Body of pancreas (tissue), 4 donors: ENCODE measurements around the gene PABPN1. TPM values are rescaled to one million over a fixed set of nuclear protein-coding genes. Genes with fewer than 3 reads are reported as not detected.

Experiments
- ATAC-seq: fragments of 150-250 bp; one replicate; pipeline ENCODE4 v1.9.1; 2016
- DNase-seq, 4 donors: peaks; one replicate each; pipeline ENCODE4 v3.0.0-alpha.2; 2019
- H3K27ac ChIP-seq, 4 donors: fragments of 200-600 bp; sonication (generic); 1 replicate in 3 of 4; 2 replicates in 1 of 4; pipeline versions ENCODE4 v1.5.1 to v1.6.1; 2016 to 2019; ENCODE audit warnings: mild to moderate bottlenecking in 1 of 4, mixed read lengths in 1 of 4, moderate library complexity in 1 of 4
- H3K27me3 ChIP-seq, 2 donors: fragments of 200-600 bp; sonication (generic); one replicate each; pipeline ENCODE4 v1.6.0; 2016; ENCODE audit warnings: mild to moderate bottlenecking in 1 of 2
- H3K36me3 ChIP-seq, 2 donors: fragments of 200-600 bp; sonication (generic); replicated peaks in 1 of 2; 2 replicates each; pipeline ENCODE4 v1.5.1; 2016; ENCODE audit warnings: low read depth in 2 of 2; ENCODE audit not compliant: insufficient read depth in 1 of 2
- H3K4me1 ChIP-seq: fragments of 200-600 bp; sonication (generic); one replicate; pipeline ENCODE4 v1.6.0; 2016
- H3K4me3 ChIP-seq, 2 donors: fragments of 200-600 bp; sonication (generic); 1 replicate in 1 of 2; 2 replicates in 1 of 2; pipeline ENCODE4 v1.5.1; 2016 to 2019
- H3K9me3 ChIP-seq, 3 donors: fragments of 200-600 bp; sonication (generic); 1 replicate in 2 of 3; 2 replicates in 1 of 3; pipeline ENCODE4 v1.5.1; 2016
- POLR2A ChIP-seq, 3 donors: fragments of 450-650 bp; IDR thresholded peaks; one replicate each; pipeline ENCODE4 v1.6.1; 2016; ENCODE audit warnings: antibody characterized with exemption in 3 of 3, mild to moderate bottlenecking in 2 of 3
- WGBS, 2 donors: methylation state at CpG; one replicate each; pipeline ENCODE4 v1.1.5; 2017; 5-methylcytosine and 5-hydroxymethylcytosine counted together
- intact Hi-C: fragments of 100-400 bp; cut with DNase I; formaldehyde crosslinking; loops from one replicate; pipeline ENCODE4 v1.15.1; 2023
- total RNA-seq, 2 donors: library from RNA; depleted of rRNA; stranded (reverse); fragments of >200 nt; gene quantifications; one replicate each; pipeline ENCODE4 v1.1.0, GENCODE V29; 2016
- TF ChIP-seq, protein P1 (sequence below), 7 experiments: fragments of 450-650 bp in 4 of 7; fragments of 200-600 bp in 3 of 7; sonication (generic) in 3 of 7; IDR thresholded peaks; one replicate each; pipeline ENCODE4 v1.5.1; 2016 to 2019; ENCODE audit warnings: antibody characterized with exemption in 7 of 7

The PABPN1 gene
- total RNA-seq, 2 donors from 2014 or later, result 28.8 to 46.8 TPM

GRCh38 chr14:23284654-23285529, 36.4 kb upstream of the PABPN1 start:
- TF ChIP-seq, protein P1, sequence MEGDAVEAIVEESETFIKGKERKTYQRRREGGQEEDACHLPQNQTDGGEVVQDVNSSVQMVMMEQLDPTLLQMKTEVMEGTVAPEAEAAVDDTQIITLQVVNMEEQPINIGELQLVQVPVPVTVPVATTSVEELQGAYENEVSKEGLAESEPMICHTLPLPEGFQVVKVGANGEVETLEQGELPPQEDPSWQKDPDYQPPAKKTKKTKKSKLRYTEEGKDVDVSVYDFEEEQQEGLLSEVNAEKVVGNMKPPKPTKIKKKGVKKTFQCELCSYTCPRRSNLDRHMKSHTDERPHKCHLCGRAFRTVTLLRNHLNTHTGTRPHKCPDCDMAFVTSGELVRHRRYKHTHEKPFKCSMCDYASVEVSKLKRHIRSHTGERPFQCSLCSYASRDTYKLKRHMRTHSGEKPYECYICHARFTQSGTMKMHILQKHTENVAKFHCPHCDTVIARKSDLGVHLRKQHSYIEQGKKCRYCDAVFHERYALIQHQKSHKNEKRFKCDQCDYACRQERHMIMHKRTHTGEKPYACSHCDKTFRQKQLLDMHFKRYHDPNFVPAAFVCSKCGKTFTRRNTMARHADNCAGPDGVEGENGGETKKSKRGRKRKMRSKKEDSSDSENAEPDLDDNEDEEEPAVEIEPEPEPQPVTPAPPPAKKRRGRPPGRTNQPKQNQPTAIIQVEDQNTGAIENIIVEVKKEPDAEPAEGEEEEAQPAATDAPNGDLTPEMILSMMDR (IDR thresholded peaks at IDR 0.05), result no peak
- TF ChIP-seq POLR2A (IDR thresholded peaks at IDR 0.05), result no peak
- Histone ChIP-seq H3K9me3 (no peaks in the 10 kb centered on the region), H3K4me1 (peaks cover 31% of the 10 kb centered on the region), H3K4me3 (peak overlapping the region; percentile 72 to 86), H3K27me3 (no peaks in the 10 kb centered on the region), H3K27ac (peak overlapping the region; percentile 76 to 95 (median 93)), H3K36me3 (no peaks in the 10 kb centered on the region)
- intact Hi-C loops, result no loop called here
- ATAC-seq (no peak), DNase-seq (no peak)
- WGBS, 2 donors, result 24 to 25% methylated on average over 9 of the region's 9 CpGs

GRCh38 chr14:23285530-23286019, 35.7 kb upstream of the PABPN1 start:
- intact Hi-C loops, result no loop called here
- TF ChIP-seq POLR2A (IDR thresholded peaks at IDR 0.05), result no peak
- TF ChIP-seq, protein P1 (IDR thresholded peaks at IDR 0.05), result no peak
- 0% methylated on average over 15 to 22 of the region's 22 CpGs for WGBS, 2 donors
- ATAC-seq (peak; percentile 30), DNase-seq (no peak)
- H3K9me3 ChIP-seq, result no peaks in the 10 kb centered on the region
- H3K27ac ChIP-seq, result peak overlapping the region; percentile 76 to 95 (median 93)
- no peaks in the 10 kb centered on the region for H3K27me3 ChIP-seq
- H3K36me3 ChIP-seq, result no peaks in the 10 kb centered on the region
- peak overlapping the region; percentile 72 to 86 for H3K4me3 ChIP-seq
- H3K4me1 ChIP-seq, result peaks cover 31% of the 10 kb centered on the region

GRCh38 chr14:23286020-23286901, 35.0 kb upstream of the PABPN1 start, which contains the start of gene HOMEZ:
Gene HOMEZ (minus strand): TSS chr14:23286132. CDS start chr14:23285952, 180 bp downstream.
- peak; percentile 99 for DNase-seq
- H3K4me3 ChIP-seq, result peak within 1 kb of the TSS; percentile 72 to 86
- H3K36me3 ChIP-seq, result no peaks in the 10 kb centered on the region
- TF ChIP-seq POLR2A (IDR thresholded peaks at IDR 0.05), result peak; percentile 82 to 95 (median 90)
- TF ChIP-seq, protein P1 (IDR thresholded peaks at IDR 0.05), result peak in 2 of 7 experiments; percentile 28 to 31
- peak; percentile 99 for ATAC-seq
- peaks cover 31% of the 10 kb centered on the region for H3K4me1 ChIP-seq
- peak within 1 kb of the TSS; percentile 86 to 95 (median 93) for H3K27ac ChIP-seq
- WGBS, 2 donors, result 0 to 3% methylated on average over 7 to 51 of the region's 53 CpGs
- no peaks in the 10 kb centered on the region for H3K9me3 ChIP-seq
- H3K27me3 ChIP-seq, result no peaks in the 10 kb centered on the region
- intact Hi-C loops, result no loop called here

DNA sequence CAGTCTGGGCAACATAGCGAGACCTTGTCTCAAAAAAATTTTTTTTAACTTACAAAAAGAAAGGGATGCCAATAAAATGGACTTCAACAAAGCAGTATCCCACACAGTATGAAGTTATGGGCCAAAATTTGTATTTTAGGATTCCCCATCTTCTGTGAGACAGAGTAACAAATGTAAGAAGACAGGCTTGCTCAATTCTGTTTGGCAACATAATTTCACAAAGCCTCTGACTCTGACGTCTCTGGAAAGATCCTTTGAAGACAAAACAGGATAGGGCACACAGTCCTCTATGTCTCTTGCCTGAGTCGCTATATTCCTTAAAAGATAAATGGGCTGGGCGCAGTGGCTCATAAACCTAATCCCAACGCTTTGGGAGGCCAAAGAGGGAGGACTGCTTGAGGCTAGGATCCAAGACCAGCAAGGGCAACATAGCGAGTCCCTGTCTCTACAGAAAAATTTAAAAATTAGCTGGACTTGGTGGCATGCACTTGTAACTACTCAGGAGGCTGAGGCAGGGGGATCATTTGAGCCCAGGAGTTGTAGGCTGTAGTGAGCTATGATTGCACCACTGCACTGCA, 34.3 kb upstream of the PABPN1 start:
- TF ChIP-seq, protein P1 (IDR thresholded peaks at IDR 0.05), result no peak
- TF ChIP-seq POLR2A (IDR thresholded peaks at IDR 0.05), result no peak
- Histone ChIP-seq H3K9me3 (no peaks in the 10 kb centered on the region), H3K27me3 (no peaks in the 10 kb centered on the region), H3K4me3 (peak overlapping the region; percentile 4 to 19), H3K4me1 (peaks cover 31% of the 10 kb centered on the region), H3K27ac (peak overlapping the region; percentile 86 to 95 (median 93)), H3K36me3 (no peaks in the 10 kb centered on the region)
- intact Hi-C loops, result no loop called here
- WGBS, 2 donors, result 47 to 51% methylated on average over 6 of the region's 6 CpGs
- no peak for ATAC-seq
- no peak for DNase-seq
